H1 (cell line): ENCODE data around the gene SPOCK1. TPM values are rescaled to one million over a fixed set of nuclear protein-coding genes. Genes with fewer than 3 reads are reported as not detected.

Source experiments
- CTCF ChIA-PET: fragments of 300-600 bp; sonication (Branson Sonifier 250); formaldehyde crosslinking; loops from one replicate; lab custom pipeline; 2021; ENCODE audit not compliant: partially characterized antibody; lab: Charles Lee
- POLR2A ChIA-PET: fragments of 300-600 bp; sonication (Branson Sonifier 250); formaldehyde crosslinking; loops from one replicate; lab custom pipeline; 2021; ENCODE audit warnings: inconsistent platforms; ENCODE audit not compliant: partially characterized antibody; lab: Charles Lee
- DNase-seq, 2 experiments: peaks; one replicate each; pipeline versions ENCODE4 v3.0.0 to v3.0.0-alpha.2; 2010 to 2022; ENCODE audit warnings: low spot score in 2 of 2, low read depth in 1 of 2, mixed read lengths in 1 of 2
- FAIRE-seq: peaks from 2 replicates; lab custom pipeline; 2011; peaks lifted over from hg19 to GRCh38; lab: Jason Lieb, UNC
- H2AFZ ChIP-seq: 2 replicates; pipeline ENCODE4 v1.8.1; 2012; ENCODE audit warnings: low read length, inconsistent platforms
- H2AK5ac ChIP-seq: 2 replicates; pipeline ENCODE4 v1.6.1; 2013; ENCODE audit warnings: low read depth, low read length
- H2BK120ac ChIP-seq: replicated peaks from 2 replicates; pipeline ENCODE3; 2013; ENCODE audit warnings: low read depth, low read length, inconsistent platforms
- H2BK12ac ChIP-seq: 2 replicates; pipeline ENCODE4 v1.6.1; 2013; ENCODE audit warnings: low read depth, low read length
- H2BK15ac ChIP-seq: 2 replicates; pipeline ENCODE4 v1.6.1; 2013; ENCODE audit warnings: low read length
- H2BK20ac ChIP-seq: 2 replicates; pipeline ENCODE4 v1.6.1; 2013; ENCODE audit warnings: low read length
- H2BK5ac ChIP-seq: 2 replicates; pipeline ENCODE4 v1.6.1; 2013; ENCODE audit warnings: low read depth, low read length
- H3K14ac ChIP-seq: 2 replicates; pipeline ENCODE4 v1.6.1; 2013; ENCODE audit warnings: inconsistent platforms; ENCODE audit not compliant: insufficient read length
- H3K18ac ChIP-seq: 2 replicates; pipeline ENCODE4 v1.6.1; 2013; ENCODE audit warnings: low read length; ENCODE audit errors: extremely low read depth
- H3K23ac ChIP-seq: 2 replicates; pipeline ENCODE4 v1.6.1; 2013; ENCODE audit warnings: inconsistent platforms; ENCODE audit not compliant: insufficient read length
- H3K23me2 ChIP-seq: 2 replicates; pipeline ENCODE4 v1.6.1; 2013; ENCODE audit warnings: low read depth, low read length
- H3K27ac ChIP-seq: 2 replicates; pipeline ENCODE4 v1.6.1; 2011; ENCODE audit warnings: low read depth, low read length, inconsistent platforms
- H3K27me3 ChIP-seq, 4 experiments: replicated peaks in 1 of 4; 1 replicate in 1 of 4; 2 replicates in 3 of 4; pipeline versions ENCODE4 v1.6.1 to v1.8.1; 2011 to 2013; ENCODE audit warnings: low read length in 3 of 4, mild to moderate bottlenecking in 3 of 4, inconsistent platforms in 2 of 4, mixed read lengths in 2 of 4, moderate library complexity in 1 of 4; ENCODE audit not compliant: control insufficient read depth in 3 of 4, insufficient read depth in 3 of 4; ENCODE audit errors: extremely low read depth in 1 of 4
- H3K36me3 ChIP-seq, 4 experiments: 2 replicates each; pipeline versions ENCODE4 v1.6.1 to v1.8.1; 2011 to 2013; ENCODE audit warnings: mild to moderate bottlenecking in 4 of 4, low read length in 3 of 4, moderate library complexity in 2 of 4, control low read depth in 1 of 4, inconsistent platforms in 1 of 4; ENCODE audit not compliant: insufficient read depth in 4 of 4, control insufficient read depth in 2 of 4
- H3K4ac ChIP-seq: replicated peaks from 2 replicates; pipeline ENCODE3; 2013; ENCODE audit warnings: low read length, low read depth, mixed read lengths, inconsistent platforms; ENCODE audit not compliant: insufficient read length
- H3K4me1 ChIP-seq, 4 experiments: replicated peaks in 1 of 4; 1 replicate in 1 of 4; 2 replicates in 3 of 4; pipeline versions ENCODE4 v1.6.1 to v1.8.1; 2011 to 2013; ENCODE audit warnings: low read length in 3 of 4, inconsistent platforms in 2 of 4, mixed read lengths in 1 of 4; ENCODE audit not compliant: insufficient read depth in 4 of 4, control insufficient read depth in 3 of 4
- H3K4me2 ChIP-seq, 2 experiments: 2 replicates each; pipeline versions ENCODE4 v1.6.1 to v1.8.1; 2011 to 2013; ENCODE audit warnings: low read depth in 2 of 2, low read length in 2 of 2, control low read depth in 1 of 2, inconsistent platforms in 1 of 2, mild to moderate bottlenecking in 1 of 2; ENCODE audit not compliant: insufficient read depth in 1 of 2
- H3K4me3 ChIP-seq, 4 experiments: fragments of 200-600, 300-600 bp in 1 of 4; sonication (generic), shearing (Covaris generic), sonication (Bioruptor Twin) in 1 of 4; 2 replicates each; pipeline versions ENCODE4 v1.5.1 to v1.8.1; 2011 to 2016; ENCODE audit warnings: low read length in 4 of 4, low read depth in 3 of 4, control low read depth in 2 of 4, inconsistent platforms in 2 of 4, mild to moderate bottlenecking in 2 of 4, mixed read lengths in 1 of 4, moderate library complexity in 1 of 4; ENCODE audit not compliant: insufficient read depth in 2 of 4; ENCODE audit errors: extremely low read depth in 1 of 4
- H3K56ac ChIP-seq: replicated peaks from 2 replicates; pipeline ENCODE3; 2013; ENCODE audit warnings: low read depth, mild to moderate bottlenecking, mixed read lengths, low read length, inconsistent platforms; ENCODE audit not compliant: insufficient read length
- H3K79me1 ChIP-seq: 2 replicates; pipeline ENCODE4 v1.6.1; 2013; ENCODE audit warnings: low read depth, low read length, control low read depth
- H3K79me2 ChIP-seq, 2 experiments: 2 replicates each; pipeline versions ENCODE4 v1.6.1 to v1.8.1; 2012 to 2013; ENCODE audit warnings: low read length in 2 of 2, mild to moderate bottlenecking in 2 of 2, inconsistent platforms in 1 of 2; ENCODE audit not compliant: insufficient read depth in 2 of 2, control insufficient read depth in 1 of 2
- H3K9ac ChIP-seq, 4 experiments: replicated peaks in 1 of 4; 1 replicate in 1 of 4; 2 replicates in 3 of 4; pipeline versions ENCODE4 v1.6.1 to v1.8.1; 2011 to 2013; ENCODE audit warnings: low read depth in 3 of 4, low read length in 3 of 4, control low read depth in 2 of 4, mild to moderate bottlenecking in 2 of 4, moderate library complexity in 2 of 4, inconsistent platforms in 1 of 4; ENCODE audit errors: extremely low read depth in 1 of 4
- H3K9me3 ChIP-seq, 2 experiments: 2 replicates each; pipeline versions ENCODE4 v1.6.1 to v1.8.1; 2012 to 2013; ENCODE audit warnings: mild to moderate bottlenecking in 2 of 2, moderate library complexity in 2 of 2, control low read depth in 1 of 2, inconsistent platforms in 1 of 2, low read depth in 1 of 2, low read length in 1 of 2, mixed read lengths in 1 of 2; ENCODE audit not compliant: insufficient read depth in 2 of 2
- H4K20me1 ChIP-seq, 2 experiments: replicated peaks in 1 of 2; 2 replicates each; pipeline versions ENCODE3 to v1.8.1; 2011 to 2013; ENCODE audit warnings: inconsistent platforms in 2 of 2, low read length in 2 of 2, mild to moderate bottlenecking in 1 of 2; ENCODE audit not compliant: insufficient read depth in 2 of 2, control insufficient read depth in 1 of 2
- H4K5ac ChIP-seq: 2 replicates; pipeline ENCODE4 v1.6.1; 2013; ENCODE audit warnings: low read length, low read depth, mixed read lengths, inconsistent platforms; ENCODE audit not compliant: insufficient read length
- H4K8ac ChIP-seq: 2 replicates; pipeline ENCODE4 v1.8.0; 2013; ENCODE audit warnings: mild to moderate bottlenecking, moderate library complexity, low read length, inconsistent platforms; ENCODE audit not compliant: insufficient read depth; ENCODE audit errors: extremely low read depth
- H4K91ac ChIP-seq: replicated peaks from 2 replicates; pipeline ENCODE3; 2013; ENCODE audit warnings: low read length, mixed read lengths, inconsistent platforms; ENCODE audit not compliant: insufficient read length
- BACH1 ChIP-seq: IDR thresholded peaks from 2 replicates; pipeline ENCODE4 v1.6.1; 2012; ENCODE audit warnings: low read length, improper control_type of control experiment
- BCL11A ChIP-seq, 2 experiments: IDR thresholded peaks; one replicate each; pipeline ENCODE4 v1.6.1; 2011; ENCODE audit warnings: low read depth in 2 of 2, low read length in 2 of 2, mild to moderate bottlenecking in 2 of 2
- CBX5 ChIP-seq: fragments of 300-800, 300-1000 bp; sonication (generic); IDR thresholded peaks from 2 replicates; pipeline ENCODE4 v1.7.1; 2016; ENCODE audit warnings: antibody characterized with exemption, low read length, low read depth
- CBX8 ChIP-seq: fragments of 300-800, 300-1000 bp; sonication (generic); IDR thresholded peaks from 2 replicates; pipeline ENCODE4 v1.7.1; 2016; ENCODE audit warnings: low read depth, low read length, borderline replicate concordance
- CHD1 ChIP-seq: IDR thresholded peaks from 2 replicates; pipeline ENCODE4 v1.6.1; 2012; ENCODE audit warnings: low read depth, low read length, improper control_type of control experiment
- CREB1 ChIP-seq: IDR thresholded peaks from 2 replicates; pipeline ENCODE4 v1.6.1; 2012; ENCODE audit warnings: inconsistent platforms
- HDAC6 ChIP-seq: IDR thresholded peaks from one replicate; pipeline ENCODE4 v1.7.1; 2012; ENCODE audit warnings: low read depth, mild to moderate bottlenecking, inconsistent platforms, low read length, moderate library complexity
- JUN ChIP-seq: IDR thresholded peaks from 2 replicates; pipeline ENCODE4 v1.6.1; 2011; ENCODE audit warnings: low read depth, mild to moderate bottlenecking, improper control_type of control experiment, low read length
- KDM1A ChIP-seq: fragments of 200-600, 300-600 bp; sonication (generic); IDR thresholded peaks from 2 replicates; pipeline ENCODE4 v1.7.1; 2016; ENCODE audit warnings: mild to moderate bottlenecking, low read length, borderline replicate concordance
- POLR2AphosphoS5 ChIP-seq: IDR thresholded peaks from 2 replicates; pipeline ENCODE4 v1.6.1; 2011; ENCODE audit warnings: low read depth, low read length
- RNF2 ChIP-seq: fragments of 200-900, 300-1000 bp; sonication (generic); IDR thresholded peaks from 2 replicates; pipeline ENCODE4 v1.7.1; 2016; ENCODE audit warnings: borderline replicate concordance, low read depth, mild to moderate bottlenecking, antibody characterized with exemption, low read length; ENCODE audit not compliant: poor library complexity, severe bottlenecking; ENCODE audit errors: missing control alignments
- SRF ChIP-seq: IDR thresholded peaks from 2 replicates; pipeline ENCODE4 v1.6.1; 2011; ENCODE audit warnings: mild to moderate bottlenecking, low read depth, low read length, moderate library complexity
- WGBS, 2 experiments: shearing (Covaris generic) in 1 of 2; methylation state at CpG; one replicate each; pipeline versions ENCODE4 v1.1.6 to v1.1.7; 2013 to 2015; ENCODE audit warnings: low lambda C conversion rate in 2 of 2, mixed read lengths in 2 of 2, inconsistent platforms in 1 of 2, low coverage in 1 of 2, missing lambda C conversion rate in 1 of 2; ENCODE audit not compliant: insufficient replicate concordance in 2 of 2, insufficient coverage in 1 of 2, insufficient read length in 1 of 2; ENCODE audit errors: extremely low coverage in 1 of 2, missing lambda C conversion rate in 1 of 2; 5-methylcytosine and 5-hydroxymethylcytosine counted together
- polyA plus RNA-seq, 7 experiments: library from polyadenylated mRNA; depleted of rRNA in 3 of 7; stranded (reverse) in 5 of 7; unstranded in 2 of 7; fragments of >200 nt in 5 of 7; fragments of 200-250 nt in 2 of 7; gene quantifications; 1 replicate in 5 of 7; 2 replicates in 1 of 7; 4 replicates in 1 of 7; pipeline versions ENCODE4 v1.2.1 to v1.2.3, GENCODE V29; 2011 to 2013; ENCODE audit warnings: missing spikeins in 2 of 7, mixed read lengths in 2 of 7
- total RNA-seq: library from RNA; stranded (reverse); fragmentation: NEBNext Ultra II Directional; extraction: Animal tissue kit (Norgen Biotek cat#: 25700); gene quantifications from 2 replicates; pipeline ENCODE4 v1.2.1, GENCODE V29; 2021
- TF ChIP-seq, protein P1 (sequence below): IDR thresholded peaks from 2 replicates; pipeline ENCODE4 v1.6.1; 2012; ENCODE audit warnings: low read length, inconsistent platforms

SPOCK1 gene
- total and polyA plus RNA-seq, 2 of the 8 experiments (the other 6 are each of a cell fraction or from before 2014, with no cell fraction given) = 6.9 to 18.1 TPM

GRCh38 chr5:137281201-137281600, 217.9 kb downstream of the SPOCK1 start:
- Histone ChIP-seq H3K79me1 (no peaks in the 10 kb centered on the region), H3K27me3 (no peaks in the 10 kb centered on the region), H3K4ac (no peak overlapping the region), H3K18ac (no peak overlapping the region), H3K4me3 (no peak overlapping the region), H3K56ac (no peak overlapping the region), H3K23me2 (no peaks in the 10 kb centered on the region), H2AK5ac (no peak overlapping the region), H3K4me1 (no peaks in the 10 kb centered on the region), H2BK15ac (no peak overlapping the region), H3K9me3 (no peaks in the 10 kb centered on the region), H3K9ac (no peak overlapping the region), H3K27ac (no peak overlapping the region), H2BK20ac (no peak overlapping the region), H4K8ac (no peak overlapping the region), H4K20me1 (no peaks in the 10 kb centered on the region), H3K36me3 (no peaks in the 10 kb centered on the region), H3K79me2 (no peaks in the 10 kb centered on the region), H2BK5ac (no peak overlapping the region), H2BK12ac (no peak overlapping the region), H3K4me2 (no peak overlapping the region), H3K14ac (no peak overlapping the region), H4K5ac (no peak overlapping the region), H2BK120ac (no peak overlapping the region), H4K91ac (no peak overlapping the region), H2AFZ (no peak overlapping the region), H3K23ac (no peak overlapping the region)
- WGBS, 2 experiments = 95% methylated on average over 1 of the region's 1 CpG; no CpG with 5 or more reads in 1 of the 2 experiments
- ChIA-PET CTCF (interaction anchor here (0.8 kb wide), 1 partner anchor 11 kb away, joined by 3 read pairs; no protein-coding TSS in a partner anchor), POLR2A (no interaction called here)
- TF ChIP-seq JUN (no peak), SRF (no peak), RNF2 (no peak), CBX5 (no peak), POLR2AphosphoS5 (no peak), BACH1 (no peak), BCL11A (IDR thresholded peaks at IDR 0.05; ENCODE audit: low read depth in 2 of 2, low read length in 2 of 2) (no peak), CBX8 (no peak), KDM1A (no peak), CHD1 (no peak), CREB1 (no peak), HDAC6 (no peak)
- TF ChIP-seq, protein P1, sequence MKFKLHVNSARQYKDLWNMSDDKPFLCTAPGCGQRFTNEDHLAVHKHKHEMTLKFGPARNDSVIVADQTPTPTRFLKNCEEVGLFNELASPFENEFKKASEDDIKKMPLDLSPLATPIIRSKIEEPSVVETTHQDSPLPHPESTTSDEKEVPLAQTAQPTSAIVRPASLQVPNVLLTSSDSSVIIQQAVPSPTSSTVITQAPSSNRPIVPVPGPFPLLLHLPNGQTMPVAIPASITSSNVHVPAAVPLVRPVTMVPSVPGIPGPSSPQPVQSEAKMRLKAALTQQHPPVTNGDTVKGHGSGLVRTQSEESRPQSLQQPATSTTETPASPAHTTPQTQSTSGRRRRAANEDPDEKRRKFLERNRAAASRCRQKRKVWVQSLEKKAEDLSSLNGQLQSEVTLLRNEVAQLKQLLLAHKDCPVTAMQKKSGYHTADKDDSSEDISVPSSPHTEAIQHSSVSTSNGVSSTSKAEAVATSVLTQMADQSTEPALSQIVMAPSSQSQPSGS = no peak
- DNase-seq = no peak
- no peak for FAIRE-seq
